ENCODE results near the gene NID1.

NID1 gene

GRCh38 chr1:235954306-235955283 lies 110.3 kb downstream of the NID1 start:
- DNase-seq, result peak; percentile 36

GRCh38 chr1:235953801-235954200 lies 111.1 kb downstream of the NID1 start:
- DNase-seq, result no peak

DNA sequence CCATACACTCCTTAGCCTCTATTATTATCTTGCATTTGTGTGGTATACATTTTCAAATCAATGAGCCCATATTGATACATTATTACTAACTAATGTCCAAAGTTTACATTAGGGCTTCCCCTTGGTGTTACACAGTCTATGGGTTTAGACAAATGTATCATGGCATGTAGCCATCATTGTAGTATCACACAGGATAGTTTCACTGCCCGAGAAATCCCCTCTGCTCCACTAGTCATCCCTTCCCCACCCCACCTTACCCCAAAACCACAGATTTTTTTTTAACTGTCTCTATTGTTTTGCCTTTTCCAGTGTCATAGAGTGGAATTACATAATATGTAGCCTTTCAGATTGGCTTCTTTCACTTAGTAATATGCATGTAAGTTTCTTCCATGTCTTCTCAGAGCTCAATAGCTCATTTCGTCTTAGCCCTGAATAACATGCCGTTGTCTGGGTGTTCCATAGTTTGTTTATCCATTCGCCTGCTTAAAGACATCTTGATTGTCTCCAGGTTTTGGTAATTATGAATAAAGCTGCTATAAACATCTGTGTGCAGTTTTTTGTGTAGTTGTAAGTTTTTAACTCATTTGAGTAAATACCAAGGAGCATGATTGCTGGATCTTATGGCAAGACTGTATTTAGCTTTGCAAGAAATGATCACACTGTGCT lies 111.8 kb downstream of the NID1 start:
- DNase-seq, result no peak

DNA sequence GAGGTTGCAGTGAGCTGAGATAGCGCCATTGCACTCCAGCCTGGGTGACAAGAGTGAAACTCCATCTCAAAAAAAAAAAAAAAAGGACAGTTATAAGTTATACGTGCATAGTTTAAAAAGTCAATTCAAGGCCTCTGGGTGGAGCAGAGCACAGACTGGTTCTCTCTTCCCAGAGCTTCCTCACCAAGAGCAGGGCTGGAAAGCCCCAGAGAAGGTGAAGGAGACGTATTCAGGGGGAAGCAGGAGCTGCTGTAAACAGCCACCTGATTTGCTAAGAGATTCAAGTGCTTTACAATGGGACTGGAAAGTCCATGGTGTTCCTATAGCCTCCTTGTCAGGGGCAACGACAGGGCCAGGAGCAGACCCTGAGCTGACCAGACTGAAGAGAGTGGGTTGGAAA lies 113.2 kb downstream of the NID1 start:
- no peak for DNase-seq

- DNase-seq, result no peak
These were observed 114.6 kb downstream of the NID1 start for GRCh38 chr1:235950318-235950717.

DNA sequence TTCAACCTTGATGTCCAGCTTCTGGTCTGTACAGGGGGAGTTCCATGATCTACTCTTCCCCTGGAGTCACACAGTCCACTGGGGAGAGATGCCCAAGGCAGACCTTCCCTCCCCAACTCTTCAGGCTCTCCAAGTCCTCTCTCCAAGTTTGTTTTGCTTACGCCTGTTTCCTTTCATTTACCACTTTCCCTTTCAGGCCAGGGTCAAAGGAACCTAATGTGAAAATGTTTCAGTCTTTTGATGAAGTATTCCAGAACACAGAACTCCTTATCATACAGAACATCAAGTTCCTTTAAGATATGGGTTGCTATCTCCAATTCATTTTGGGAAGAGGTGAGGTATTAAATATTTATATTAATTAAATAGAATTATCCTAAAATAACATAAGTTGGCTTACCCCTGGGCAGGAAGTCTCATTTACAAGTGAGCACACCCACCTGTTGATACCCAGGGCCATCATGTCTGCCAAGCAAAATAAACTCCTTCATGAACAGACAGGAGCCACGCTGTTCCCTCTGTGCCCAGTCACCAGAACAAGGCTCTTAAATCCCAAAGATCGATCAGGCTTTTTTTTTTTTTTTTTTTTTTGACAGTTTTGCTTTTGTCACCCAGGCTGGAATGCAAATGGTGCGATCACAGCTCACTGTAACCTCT lies 116.0 kb downstream of the NID1 start:
- no peak for DNase-seq

- no peak for DNase-seq
These were observed 116.9 kb downstream of the NID1 start for GRCh38 chr1:235947989-235948388.

GRCh38 chr1:235946571-235946981 lies 118.3 kb downstream of the NID1 start:
- no peak for DNase-seq

- no peak for DNase-seq
These were observed 118.9 kb downstream of the NID1 start for GRCh38 chr1:235945775-235946570.

DNA sequence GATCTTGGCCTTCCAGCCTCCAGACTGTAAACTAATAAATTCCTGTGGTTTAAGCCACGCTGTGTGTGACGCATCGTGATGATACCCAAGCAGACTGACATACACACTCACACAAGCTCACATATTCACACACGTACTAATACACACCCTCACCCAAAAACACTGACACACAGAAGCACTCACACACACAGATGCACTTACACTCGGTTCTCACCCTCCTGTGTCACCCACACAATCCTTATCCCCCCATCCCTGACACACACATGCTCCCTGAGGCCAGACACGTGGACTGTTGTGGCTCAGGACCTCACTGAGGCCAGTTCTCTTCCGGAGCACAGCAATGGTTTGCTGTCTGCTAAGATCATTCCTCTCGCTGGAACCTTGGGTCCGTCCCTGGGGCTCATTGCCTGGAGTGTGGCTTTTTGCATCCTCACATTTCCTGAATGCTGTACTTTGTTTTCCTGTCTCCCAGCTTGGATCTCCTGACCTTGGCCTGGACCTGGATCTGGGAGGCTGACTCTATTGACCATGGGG lies 121.2 kb downstream of the NID1 start:
- no peak for DNase-seq

DNA sequence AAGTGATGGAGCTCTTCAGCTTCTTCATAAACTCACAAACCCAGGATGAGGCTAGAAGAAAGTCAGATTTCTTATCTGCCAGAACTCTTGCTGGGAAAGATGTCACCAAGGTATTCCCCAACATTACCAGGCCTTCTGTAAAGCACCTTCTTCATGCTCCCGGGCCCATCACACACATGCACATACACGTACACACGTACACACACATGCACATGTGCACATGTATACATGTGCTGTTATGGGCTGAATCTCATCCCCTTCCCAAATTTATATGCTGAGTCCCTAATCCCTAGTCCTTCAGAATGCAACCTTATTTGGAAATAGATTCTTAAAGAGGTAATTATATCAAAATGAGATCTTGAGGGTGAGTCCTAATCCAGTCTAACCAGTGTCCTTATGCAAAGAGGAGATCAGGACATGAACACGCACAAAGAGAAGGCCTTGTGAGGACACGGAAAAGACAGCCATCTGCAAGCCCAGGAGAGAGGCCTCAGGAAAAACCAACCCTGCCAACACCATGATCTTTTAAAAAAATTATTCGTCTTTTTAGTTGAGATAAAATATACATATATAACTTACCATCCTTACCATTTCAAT lies 121.8 kb downstream of the NID1 start:
- no peak for DNase-seq

DNA sequence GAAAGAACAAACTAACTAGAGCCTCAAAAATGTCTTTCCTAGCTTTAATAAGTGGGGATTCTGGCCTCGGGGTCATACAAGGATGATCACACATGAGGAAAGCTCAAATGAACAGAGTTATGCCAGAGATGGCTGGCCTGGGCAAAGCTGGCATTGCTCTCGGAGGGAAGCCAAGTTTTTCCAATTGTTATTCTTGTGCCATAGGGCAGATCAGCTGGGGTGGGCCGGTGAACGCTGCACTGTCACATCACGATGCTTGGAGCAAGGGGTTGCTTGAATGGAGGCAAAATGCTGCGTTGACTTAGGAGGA lies 122.3 kb downstream of the NID1 start:
- DNase-seq, result no peak

DNA sequence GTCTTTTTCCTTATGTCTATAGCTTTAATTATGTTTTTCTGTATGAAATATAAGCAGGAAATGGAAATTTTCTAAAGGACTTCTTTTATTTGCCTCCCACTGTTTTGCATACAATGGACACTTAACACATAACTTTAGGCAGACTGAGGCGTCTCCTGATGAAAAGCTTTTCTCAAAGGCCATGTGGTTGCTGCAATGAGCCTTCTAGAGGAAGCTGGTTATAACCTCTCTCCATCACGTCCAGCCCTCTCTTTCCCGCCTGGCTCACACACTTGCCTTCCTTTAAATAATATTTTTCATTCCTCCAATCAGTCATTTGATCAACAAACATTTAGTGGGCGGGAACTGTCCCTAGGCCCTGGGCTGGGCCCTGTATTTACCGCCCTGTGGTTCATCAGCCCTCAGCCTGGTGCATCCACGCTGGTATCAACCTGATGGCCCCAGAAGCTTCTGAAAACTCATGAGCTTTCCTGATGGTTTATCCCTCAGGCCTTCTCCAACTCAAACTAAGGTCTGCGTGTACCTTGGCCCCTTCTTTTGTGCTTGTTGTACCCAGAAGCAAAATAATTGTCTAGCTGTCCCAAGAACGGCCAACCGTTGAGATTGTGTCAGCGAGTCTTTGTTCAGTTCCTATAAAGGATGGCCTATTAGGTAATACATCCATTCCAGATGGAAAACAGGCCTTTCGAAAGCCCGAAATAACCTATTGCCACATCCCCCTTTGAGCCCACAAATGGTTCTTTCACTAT lies 122.8 kb downstream of the NID1 start:
- DNase-seq, result no peak

DNA sequence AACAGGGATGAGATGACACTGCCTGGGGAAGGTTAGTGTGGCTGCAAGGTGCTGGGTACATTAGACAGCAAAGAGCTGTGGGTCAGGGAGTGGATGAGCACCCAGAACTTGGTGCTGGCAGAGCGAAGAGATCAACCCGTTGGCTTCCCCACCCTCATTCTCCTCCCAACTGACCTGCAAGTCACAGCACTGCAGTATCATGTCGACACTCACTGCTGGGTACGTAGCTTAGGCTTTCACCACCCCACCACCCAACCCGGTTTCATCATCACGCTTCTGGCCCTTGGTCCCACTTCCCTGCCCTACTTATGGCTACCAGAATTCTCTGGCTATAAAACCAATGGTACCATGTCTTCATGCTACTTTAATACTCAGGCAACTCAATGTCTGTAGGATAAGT lies 124.6 kb downstream of the NID1 start:
- no peak for DNase-seq

GRCh38 chr1:235939480-235939775 lies 125.5 kb downstream of the NID1 start:
- no peak for DNase-seq

DNA sequence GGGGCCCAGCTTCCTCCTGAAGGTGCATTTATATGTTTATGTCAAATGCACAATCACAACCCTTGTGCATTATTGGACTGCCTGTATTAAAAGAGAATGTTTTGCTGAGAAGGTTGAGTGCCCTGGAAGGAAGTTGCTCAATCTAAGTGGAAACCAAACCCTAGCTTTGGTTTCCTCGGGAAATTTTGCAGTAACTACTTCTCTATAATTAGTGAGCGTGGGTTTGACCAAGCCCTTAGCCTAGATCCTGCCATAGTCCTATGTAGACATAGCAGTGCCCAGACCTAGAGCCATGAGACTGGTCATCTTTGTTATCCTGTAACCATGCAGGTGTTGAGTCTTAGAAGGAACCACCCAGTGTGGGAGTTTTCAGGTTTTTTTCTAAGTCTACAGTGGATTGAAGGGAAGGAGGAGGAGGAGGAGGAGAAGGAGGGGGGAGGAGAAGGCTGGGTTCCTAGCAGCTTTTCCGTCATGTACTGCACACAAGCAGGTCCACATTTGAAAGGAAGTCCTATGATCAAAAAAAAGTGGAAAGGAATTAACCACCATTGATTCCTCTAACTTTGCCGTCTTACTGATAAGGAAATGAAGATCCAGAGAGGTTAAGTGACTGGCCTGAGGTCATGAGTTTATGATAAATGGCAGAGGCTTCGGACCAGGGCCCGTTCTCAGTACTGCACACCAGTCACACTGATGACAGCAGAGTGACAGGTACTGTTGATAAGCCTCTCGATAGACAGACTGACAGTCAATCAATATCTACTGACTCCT lies 126.0 kb downstream of the NID1 start:
- DNase-seq, result no peak

- DNase-seq, result no peak
These were observed 127.8 kb downstream of the NID1 start for GRCh38 chr1:235937123-235937522.

DNA sequence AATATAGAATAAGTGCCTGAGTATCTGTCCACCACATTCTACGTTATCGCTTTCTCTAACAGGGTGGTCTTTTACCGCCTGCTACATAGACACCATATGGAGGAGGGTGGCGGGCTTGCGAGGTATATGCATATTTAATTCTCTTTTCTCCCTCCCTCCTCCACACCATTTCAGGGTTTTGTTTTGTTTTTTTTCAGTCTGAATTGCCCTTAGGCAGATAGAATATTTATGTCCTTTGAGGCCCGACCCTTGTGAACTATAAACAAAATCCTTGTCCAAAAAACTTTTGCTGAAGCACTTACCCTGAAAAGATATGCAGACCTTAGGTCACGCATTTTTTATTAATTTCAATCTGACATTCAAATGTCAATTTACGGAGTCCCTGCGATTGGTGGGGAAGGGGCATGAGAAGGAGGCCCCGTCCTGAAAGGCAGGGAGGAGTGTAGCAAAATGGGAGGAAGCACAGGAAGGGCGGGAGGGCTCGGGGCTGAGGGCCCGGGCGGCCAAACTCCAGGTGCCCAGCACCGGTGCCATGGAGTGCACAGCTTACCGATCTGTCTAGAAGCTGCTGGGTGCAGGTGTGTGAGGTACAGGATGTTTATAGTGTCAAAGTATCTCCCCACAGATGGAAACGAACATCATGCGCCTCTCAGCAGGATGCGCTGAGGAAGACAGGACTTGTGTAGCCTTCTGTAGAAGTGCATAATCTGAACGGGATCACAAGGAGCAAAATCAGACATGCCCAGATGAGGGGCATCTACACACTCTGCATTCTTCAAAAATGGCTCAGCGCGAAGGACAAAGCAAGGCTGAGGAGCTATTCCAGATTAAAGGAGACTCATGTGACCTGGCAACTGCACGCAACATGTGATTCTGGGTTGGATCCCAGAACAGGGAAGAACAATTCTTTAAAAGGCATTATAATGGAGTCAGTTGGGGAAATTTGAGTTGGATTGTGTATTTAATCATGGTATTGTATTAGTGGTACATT lies 129.4 kb downstream of the NID1 start:
- no peak for DNase-seq

DNA sequence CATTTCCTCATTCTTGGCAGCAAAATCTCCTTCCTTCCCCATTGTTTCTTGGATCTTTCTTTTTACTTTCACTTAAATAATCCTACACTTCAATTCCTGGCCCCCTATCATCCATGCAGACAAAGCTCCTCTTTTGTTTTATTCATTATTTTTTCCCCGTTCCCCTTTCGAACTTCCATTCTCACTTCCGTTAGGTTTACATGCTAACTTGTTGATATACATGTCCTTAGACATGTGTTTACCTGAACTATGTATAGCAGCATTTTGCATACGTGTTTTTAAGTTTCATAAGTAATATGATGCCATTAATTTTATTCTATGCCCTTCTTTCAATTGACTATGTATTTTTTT lies 131.1 kb downstream of the NID1 start:
- no peak for DNase-seq
